Activated CD4-positive, alpha-beta T cell treated with anti-CD3 and anti-CD28 coated beads, Interleukin-2, amount 50 U/mL, for 1 hour (primary cell): Measurements from ENCODE around the gene SNRPD3.
A peak's percentile ranks its signal among the peaks of the same experiment; 100 is the strongest.
"Not testable (repeated sequence)": the region's sequence is repeated elsewhere in the genome, so short reads cannot be mapped to it uniquely, and the experiment has no call there.

Experiments
- DNase-seq: peaks from one replicate; pipeline ENCODE4 v3.0.0-alpha.2; 2020

Gene SNRPD3

DNA sequence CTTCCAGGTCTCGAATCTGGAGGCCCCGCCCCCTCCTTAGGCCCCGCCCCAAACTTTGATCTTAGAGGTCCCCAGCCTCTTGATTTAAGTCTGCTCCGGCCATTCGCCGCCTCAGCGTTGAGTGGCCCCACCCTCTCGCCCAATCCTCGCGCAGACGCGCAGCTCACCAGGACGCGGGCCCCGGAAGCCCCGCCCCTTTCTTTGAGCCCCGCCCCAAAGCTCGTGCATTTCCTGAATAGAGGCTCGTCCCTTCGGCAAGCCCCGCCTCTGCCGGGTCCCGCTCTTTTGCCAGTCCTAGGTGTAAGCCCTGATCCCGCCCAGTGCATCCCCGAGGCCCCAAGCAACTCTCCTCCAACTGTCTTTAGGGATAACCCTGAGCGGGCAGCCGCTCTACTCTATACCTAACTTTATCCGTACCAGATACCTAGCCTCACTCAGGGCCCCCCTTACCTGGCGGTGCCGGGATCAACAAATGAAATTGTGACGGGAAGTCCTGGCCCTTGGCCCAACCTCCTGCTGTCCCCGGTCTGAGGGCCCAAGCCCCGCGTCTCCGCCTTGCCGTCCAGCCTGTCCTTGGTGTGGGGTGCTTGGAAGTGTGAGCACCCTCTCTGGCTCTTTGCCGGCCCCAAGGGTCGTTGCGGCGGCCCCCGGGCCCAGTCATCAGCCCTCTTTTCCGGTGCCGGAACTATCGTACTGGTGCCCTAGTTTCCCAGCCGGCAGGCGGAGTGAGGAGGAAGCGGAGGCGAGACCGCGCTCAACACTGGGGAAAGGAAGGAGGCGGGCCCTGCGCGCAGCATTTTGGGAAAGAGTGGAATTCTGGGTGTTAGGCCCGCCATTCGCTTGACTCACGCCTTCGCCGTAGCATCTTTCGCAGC, at the start of gene SNRPD3:
Gene SNRPD3, plus strand, starts transcription at position 835 of the 875 bp plus-strand sequence. CDS start 1,676 bp downstream, outside the sequence.
- peak; percentile 100 for DNase-seq

DNA sequence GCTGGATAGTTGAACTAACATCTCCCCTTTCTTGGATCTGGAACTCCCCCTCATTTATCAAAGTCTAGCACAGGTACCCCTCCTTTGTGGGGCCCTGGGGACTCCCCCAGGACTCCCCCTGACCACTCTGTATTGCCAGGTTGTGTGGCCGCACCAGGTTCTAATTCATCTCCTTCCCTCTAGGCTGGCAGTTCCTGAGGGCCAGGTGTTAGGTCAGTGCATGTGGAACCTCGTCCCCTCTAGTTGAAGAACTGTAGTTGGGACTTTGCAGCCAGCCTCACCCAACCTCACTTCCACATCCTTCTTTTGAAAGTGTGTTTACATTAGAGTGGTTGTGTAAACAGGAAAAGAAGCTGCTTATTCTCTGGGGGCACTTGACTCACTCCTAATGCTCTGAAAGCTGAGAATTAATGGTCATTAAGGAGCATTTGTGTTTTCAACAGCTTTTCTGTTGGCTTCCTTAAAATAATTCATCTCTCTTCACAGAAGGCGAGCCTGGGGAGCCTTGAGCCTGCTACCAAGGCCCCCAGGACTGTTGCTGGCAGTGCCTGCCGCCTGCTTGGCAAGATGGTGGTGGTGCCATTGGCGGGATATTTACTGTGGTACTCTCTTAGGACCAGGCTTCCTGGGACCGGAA, 48.9 kb upstream of the SNRPD3 start:
- DNase-seq = no peak

DNA sequence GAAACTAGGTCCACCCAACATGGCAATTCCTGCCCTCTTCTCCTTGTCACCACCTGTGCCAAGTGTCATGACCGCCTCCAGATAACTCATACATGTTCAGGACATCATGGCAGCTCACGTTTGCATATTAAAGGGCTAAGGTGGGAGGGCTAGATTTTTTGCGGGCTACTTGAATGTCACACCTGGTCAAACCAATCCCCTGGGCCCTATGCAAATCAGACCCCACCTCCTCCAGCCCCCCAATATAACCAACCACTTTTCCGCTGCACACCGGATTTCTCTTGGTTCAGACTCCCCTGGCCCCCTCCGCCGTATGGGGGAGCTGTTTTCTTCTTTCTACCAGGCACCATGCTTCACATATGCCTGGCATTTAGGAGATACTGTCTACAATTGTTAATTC, 48.1 kb upstream of the SNRPD3 start:
- DNase-seq = no peak

DNA sequence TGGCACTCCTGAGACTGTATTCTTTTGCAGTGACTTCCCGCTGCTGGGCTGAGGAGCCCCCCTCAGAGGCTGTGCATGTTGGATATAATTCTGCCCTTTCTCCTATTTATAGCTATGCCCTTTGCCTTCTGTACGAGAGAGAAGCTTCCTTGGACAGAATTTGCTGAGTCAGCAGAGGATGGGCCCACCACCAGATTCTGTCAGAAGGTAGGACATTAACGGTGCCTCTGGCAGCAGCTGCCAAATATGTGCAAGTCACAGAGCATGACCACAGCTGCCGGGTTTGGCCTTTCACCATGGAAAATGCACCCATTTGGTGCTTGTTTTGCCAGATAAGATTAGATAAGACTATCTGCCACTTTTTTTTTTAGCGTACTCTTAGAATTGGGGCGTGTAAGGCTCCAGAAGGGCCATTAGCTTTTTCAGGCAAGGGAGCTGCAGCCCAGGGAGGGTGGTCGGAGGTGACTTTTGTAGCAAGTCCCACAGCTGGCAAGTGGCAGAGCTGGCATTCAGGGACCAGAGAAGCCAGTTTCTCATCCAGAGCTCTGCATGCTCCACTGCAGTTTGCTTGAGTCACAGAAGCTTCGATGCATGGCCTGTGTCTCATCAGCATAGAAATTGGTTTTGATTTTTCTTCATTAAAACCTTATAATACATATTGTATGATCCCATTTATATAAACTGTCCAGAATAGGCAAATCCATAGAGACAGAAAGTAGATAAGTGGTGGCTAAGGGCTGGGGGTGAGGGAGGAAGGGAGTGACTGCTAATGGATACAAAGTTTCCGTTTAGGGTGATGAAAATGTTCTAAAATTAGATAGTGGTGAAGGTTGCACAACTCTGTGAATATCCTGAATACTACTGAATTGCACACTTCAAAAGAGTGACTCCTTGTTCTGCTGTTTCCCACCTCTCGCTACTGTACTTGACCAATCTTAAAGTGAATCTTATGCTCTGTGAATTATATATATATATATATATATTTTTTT, 44.9 kb upstream of the SNRPD3 start:
- DNase-seq = no peak

DNA sequence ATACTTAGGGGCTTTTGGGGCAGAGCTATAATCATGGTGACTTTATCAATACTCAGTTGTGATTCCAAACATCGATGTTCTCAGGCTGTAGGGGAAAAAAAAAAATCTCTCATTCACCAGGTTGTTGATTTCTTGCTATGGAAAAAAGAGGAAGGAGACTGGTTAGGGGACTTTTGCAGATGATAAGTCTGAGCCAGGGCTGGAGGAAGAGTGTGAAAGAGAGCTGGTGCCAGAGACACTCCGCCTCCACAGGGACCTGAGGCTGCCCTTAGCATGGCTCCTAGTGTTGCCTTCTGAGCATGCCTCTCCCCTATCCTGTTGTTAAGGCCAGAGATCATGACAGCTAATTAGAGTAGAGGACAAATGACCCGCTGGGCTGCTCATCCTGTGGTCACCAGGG, 43.8 kb upstream of the SNRPD3 start:
- DNase-seq = no peak

DNA sequence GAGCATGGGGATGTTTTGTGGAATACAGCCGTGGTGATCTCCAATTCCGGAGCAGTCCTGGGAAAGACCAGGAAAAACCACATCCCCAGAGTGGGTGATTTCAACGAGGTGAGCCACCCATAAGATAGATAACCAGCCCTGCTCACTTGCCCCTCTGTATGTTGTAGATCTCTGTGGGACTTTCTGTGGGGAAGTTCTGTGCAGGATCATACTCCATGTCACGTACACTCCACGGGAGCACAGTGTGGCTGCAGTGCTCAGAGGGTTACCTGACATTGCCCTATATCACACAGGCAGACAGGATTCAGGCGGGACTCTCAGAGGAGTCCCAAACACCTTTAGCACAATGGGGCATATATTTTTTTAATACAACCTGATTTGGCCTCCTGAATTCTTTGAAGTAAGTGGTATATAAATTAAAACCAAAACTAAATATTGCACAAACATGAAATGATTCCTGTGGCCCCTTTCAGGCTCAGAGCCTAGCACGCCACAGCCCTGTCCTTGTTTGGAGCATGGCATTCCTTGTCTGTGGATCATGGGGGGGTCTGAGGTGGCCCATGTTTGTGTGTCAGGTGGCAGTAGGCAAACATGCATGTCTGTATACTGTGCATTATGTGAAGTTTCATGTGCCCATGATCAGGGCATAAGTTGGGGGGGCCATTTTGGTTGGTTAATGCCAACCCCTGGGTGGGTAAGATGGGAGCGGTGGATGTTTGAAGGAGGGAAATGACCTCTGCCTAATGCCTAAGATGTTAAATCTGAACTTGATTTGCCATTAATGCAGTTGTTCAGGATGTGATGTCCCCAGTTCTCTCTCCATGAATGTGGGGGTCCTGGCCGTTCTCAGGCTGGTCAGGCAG, 42.2 kb upstream of the SNRPD3 start:
- no peak for DNase-seq

DNA sequence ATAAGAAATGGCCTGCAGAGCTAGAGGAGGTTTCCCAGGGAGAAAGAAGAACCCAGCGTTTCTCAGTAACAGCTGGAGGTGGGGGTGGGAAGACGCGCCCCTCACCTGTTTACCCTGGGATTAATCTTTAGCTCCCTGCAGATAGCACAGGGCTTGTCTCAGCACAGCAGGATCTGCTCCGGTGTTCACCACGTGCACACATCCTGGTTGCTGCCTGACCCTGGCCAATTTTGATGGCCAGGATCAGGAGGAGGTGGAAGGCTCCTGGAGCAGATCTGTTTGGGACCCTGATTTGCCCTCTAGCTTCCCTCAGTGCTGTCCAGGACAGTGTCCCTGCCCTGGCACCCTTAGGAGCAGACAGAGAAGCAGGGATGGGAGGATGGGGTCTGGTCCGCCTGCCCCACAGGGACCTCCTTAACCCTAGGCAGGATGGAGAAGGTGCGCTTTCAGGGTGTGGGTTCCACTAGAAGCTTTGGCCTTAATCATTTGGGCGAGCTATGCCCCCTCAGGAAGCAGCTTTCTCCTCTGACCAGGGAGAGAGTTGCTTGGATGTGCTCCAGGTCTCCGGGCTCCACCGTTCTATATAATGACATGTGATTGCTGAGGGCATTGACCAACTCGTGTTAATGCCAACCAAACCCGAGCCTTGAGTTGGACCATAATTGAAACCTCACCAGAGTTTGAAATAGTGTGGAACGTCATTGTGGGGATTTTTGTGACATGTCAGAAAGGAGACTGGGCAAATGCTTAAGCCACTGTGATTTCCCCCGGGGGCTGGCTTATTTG, 41.4 kb upstream of the SNRPD3 start:
- DNase-seq = no peak

DNA sequence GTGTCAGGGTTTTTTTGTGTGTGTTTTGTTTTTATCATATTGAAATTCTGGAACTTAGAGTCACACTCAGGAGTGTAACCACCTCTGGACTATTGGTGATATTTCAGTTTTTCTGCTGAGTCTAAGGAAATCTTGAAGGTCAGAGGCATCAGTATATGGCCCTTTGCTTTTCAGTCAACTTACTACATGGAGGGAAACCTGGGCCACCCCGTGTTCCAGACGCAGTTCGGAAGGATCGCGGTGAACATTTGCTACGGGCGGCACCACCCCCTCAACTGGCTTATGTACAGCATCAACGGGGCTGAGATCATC, 40.8 kb upstream of the SNRPD3 start:
- no peak for DNase-seq

DNA sequence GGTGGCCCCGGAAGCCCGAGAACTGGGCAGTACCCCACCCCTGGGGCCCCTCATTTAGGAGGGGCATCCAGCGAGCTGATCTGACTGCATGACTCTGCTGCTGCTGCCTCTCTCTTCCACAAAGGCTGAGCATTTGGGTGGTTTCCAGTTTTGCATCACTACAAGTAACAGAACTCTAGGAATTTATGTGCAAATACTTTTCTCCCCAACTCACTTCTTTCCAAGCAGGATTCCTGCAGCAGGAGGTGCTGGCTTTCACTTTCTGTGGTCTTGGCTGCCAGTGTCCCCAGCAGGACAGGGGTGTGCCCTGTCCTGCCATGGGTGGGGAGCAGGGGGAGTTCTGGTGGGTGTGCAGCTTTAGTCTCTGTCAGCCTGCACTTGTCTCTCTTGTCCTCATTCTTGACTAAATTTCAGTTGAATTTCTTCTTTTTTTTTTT, 39.5 kb upstream of the SNRPD3 start:
- no peak for DNase-seq

DNA sequence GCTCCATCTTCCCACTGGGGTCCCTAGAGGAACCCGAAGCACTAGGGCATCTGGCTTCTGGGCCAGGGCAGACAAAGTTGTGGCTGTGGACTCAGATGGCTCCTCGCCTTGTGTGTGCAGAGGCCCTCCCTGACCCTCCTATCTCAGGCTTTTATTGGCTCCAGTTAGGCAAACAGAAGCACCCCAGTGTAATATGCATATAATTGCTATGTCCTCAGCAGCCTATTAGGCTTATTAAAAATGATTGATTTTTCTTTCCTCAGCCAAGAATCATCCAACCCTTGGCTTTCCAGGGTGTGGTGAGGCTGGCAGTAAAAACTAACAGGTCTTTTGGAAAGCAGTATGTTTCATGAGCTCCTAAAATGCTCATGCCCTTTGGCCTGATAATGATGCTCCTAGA, 38.4 kb upstream of the SNRPD3 start:
- no peak for DNase-seq

DNA sequence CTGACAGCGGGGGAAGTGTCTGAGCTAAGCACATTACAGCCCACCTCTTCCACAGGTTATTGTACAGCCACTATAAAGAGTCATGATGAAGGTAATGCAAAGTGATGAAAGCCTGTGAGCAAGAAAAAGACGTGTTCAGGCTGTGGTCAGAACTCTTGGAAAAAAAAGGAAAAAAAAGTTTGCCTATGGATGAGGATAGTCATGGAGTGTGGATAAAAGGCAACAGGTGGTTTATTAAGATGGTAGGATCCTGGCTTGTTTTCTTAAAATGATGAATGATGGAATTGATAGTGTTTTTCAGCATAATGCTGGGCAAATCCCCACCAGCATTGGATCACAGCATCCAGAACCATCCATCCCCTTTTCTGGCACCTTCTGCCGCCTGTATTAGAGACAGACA, 37.6 kb upstream of the SNRPD3 start:
- DNase-seq = no peak

DNA sequence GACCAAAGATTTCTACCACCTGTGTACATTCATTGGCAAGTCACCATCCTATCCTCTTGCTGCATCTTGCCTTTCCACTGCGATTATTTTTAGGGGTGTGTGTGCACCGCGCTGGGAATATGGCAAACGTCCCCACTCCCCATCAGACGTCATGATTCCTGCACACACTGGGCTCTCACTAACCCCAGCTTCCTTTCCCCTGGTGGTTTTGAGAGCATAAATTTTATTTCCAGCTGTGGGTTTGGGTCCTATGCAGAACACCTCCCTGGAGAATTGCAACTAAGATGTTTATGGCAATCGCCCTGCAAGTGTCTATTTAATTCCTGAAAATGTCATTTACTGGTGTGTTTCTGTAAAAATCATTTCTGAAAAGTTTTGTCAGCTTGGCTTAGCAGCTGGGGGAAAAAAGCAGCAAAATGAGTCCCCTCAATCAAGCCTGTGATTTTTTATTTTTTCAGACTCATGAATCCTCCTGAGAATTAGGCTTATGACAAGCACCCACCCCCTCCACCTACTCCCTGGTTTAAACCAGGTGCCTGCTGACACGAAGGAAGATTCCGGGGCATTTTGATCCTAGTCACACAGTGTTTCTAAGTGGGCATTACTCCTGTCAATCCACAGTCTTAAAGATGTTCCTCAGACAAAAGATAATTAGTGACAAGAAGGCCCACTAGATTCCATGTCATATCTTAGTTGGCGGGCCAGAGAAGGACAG, 36.9 kb upstream of the SNRPD3 start:
- DNase-seq = no peak

DNA sequence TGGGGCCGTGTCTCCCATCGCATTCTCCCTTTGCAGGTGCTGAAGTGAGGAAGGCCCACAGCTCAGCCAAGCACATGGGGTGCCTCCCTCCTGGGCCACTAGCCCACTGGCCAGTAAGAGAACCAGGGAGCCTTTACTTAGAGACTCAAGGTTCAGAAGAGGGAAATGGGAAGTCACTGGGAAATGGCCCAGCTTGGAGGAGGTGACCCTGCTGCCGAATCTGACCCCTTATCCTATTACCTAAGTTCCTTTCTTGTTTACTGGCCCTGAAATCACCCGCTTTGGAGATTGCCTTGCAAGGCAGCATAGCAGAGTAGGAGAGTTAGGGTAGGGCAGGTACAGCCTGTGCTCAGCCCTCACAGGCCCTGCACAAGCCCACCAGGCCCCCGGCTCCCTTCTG, 36.3 kb upstream of the SNRPD3 start:
- no peak for DNase-seq

DNA sequence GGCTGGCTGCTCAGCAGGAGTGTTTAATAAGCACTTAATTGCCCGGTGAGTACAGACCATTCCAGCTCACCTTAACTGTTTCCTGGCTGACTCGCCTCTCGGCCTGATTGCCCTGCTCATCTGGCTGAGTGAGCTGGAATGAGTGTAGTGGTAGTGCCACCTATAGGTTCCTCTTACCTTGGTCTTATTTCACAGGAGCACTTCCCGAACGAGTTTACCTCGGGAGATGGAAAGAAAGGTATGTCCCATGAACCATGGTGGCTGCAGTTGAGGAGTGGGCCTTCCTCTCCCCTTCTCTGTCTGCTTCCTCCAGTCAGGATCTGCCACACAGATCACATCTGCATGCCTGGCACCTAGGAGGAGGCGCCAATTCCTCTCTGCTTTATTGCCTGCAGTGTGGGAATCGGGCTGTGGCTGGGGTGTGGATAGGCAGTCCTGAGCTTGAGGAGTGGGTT, 34.0 kb upstream of the SNRPD3 start:
- DNase-seq = peak; percentile 8

DNA sequence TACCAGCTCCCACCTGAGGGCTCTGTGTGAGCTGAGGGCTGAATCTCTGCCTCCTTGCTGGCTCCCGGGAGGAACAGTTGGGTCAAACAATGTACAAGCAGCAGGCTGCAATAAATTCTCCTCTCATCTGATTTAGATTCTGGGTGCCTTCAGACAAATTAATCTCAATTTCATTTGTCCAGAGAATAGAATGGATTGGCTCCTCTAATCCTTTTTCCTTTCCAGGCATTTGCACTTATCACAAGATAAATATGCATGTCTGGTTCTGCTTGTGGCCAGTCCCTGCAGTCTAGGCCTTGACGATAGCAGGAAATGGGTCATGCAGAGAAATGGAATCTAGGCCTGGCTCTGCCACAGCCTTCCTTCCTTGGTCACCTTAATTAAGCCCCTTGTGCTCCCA, 31.9 kb upstream of the SNRPD3 start:
- no peak for DNase-seq

DNA sequence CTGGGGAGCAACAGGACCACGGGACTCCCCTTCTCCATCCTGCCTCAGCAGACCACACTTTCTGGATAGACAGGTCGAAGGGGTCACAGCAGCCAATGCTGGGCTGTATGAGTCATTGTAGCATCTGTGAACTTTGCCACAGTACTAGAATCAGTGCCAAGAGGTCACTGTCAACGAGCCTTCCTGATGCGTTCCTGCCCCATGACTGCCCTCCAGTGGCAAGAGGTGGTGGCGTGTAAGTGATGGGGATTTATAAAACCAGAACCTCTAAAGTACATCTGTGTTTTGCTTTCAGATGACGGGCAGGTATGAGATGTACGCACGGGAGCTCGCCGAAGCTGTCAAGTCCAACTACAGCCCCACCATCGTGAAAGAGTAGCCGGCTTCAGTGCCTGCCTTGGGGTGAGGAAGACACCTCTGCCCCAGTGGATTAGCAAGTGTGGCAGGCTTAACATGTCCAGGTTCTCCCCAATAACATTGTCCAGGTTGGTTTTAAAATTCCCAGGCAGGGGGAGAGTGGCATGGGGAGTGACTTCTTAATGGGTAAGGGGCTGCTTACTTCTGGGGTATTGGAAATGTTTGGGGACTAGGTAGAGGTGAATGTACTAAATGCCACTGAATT, 30.3 kb upstream of the SNRPD3 start:
- DNase-seq = peak; percentile 76

DNA sequence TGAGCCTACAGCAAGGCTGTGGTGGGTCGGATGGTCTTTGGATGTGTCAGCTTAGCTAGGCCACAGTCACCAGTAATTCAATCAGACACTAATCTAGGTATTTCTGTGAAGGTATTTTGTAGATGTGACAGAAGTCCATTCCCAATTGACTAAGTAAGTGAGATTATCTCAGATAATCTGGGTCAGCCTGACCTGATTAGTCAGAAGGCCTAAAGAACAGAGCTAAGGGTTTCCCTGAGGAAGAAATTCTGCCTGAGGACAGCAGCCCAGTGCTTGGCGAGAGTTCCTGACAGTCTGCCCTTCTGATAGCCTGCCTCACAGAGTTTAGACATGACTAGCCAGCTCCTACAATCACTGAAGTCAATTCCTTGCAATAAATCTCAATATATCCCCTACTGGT, 29.6 kb upstream of the SNRPD3 start:
- DNase-seq = no peak

DNA sequence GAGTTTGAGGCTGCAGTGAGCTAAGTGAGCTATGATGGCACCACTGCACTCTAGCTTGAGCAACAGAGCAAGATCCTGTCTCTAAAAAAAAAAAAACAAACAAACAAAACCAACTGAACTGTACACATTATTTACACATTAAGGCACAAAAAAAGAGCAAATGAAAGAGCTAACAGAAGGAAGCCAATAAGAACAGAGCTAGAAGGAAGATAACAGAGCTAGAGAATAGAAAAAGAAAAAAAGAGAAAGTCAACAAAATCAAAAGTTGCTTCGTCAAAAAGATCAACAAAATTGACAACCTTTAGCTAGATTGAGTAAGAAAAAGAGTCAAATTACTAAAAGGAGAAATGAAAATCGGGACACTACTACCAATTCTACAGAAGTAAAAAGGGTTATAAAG, 25.9 kb upstream of the SNRPD3 start:
- DNase-seq = no peak

DNA sequence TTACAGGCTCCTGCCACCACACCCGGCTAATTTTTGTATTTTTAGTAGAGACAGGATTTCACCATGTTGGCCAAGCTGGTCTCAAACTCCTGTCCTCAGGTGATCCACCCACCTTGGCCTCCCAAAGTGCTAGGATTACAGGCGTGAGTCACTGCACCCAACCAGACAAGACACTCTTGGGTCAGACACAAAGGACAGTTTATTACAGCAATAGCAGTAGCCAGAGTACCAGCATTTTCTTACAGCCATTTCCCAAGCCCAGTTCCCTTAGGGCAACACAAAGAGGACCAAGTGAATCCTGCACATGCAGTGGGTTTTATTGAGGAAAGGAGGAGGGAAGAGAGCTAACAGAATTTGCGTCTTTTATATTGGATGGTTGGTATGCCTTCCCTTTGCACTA, 24.8 kb upstream of the SNRPD3 start:
- DNase-seq = not testable (repeated sequence)

DNA sequence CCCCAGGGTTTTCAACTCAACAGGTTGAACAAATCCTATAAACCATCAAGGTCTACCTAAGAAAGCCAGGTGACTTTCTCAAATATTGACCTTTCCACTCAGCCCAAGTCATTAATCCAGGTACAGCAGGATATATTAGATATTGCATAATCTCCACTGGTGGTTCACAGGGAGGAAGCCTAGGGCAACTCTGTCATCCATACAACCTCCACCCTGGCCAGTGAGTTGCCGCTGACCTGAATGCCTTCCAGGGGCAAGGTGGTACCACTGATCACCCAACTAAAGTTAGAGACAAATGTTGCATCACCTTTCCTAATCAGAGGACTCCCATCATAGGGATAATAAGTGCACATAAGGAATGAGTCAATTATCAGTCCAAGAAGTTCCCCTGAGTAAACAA, 23.7 kb upstream of the SNRPD3 start:
- no peak for DNase-seq
